NOMO-1 treated with dmso at 0.1 percent for 144 hours (cell line): ENCODE measurements around the gene RND2.

Source experiments
- DNase-seq: peaks from one replicate; lab custom pipeline; 2025; ENCODE audit not compliant: unreplicated experiment; lab: John Stamatoyannopoulos, UW

RND2 gene

DNA sequence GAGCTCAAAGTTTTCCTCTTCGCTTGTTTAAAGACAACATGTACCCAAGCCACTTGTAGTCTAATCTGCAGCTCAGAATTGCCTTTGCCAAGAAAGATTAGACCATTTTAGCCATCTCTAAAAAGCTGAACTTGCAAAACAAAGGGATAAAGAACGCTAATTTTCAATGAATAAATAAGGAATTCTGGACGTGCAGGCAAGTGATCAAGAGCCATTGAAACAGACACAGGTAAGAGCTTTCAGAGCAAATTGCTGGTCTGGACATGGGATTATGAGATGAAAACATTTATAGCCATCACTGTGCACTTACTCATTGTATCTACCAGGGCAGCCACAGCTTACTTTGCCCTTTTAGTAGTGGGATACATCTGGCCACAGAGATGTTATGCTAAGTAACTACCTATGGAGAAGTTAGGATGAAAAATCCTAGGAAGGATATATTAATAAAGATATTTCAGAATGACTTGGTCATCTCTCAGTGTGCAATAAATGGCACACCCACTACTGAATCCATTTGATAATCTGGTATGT lies 44.4 kb downstream of the RND2 start:
- DNase-seq, result no peak

DNA sequence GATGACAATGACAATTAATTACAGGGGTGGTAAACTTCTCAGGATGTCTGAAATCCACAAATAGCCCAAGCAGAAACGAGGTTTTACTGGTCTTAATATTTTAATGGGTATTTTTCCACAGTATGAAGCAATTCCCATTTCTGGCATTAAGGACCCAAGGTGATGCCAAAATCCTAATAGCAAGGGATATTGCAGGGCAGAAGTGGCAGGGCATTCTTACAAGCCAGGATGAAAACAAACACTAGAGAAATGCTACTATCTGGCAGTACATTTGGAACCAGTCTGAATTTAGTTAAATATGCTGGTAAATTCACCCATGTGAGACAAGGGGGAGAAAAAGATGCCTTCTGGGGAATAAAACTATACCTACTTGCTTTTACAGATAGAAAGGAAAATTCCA lies 45.2 kb downstream of the RND2 start:
- no peak for DNase-seq

DNA sequence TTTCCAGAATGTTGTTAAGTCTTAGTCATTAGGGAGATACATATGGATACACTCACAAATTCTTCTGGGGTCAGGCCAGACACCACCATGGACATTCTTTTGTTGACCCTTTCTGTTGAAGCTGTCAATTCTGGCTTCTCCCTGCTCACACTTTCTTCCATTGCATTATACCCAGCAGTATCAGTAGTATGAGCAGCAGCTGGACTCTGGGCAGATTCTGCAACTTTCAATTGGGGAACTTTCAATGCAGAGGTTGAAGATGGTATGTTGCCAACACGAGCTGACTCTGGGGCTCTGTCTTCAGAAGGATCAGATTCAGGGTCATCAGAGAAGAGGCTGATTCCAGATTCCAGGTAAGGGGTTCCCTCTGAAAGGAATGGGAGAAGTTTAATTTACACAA lies 45.8 kb downstream of the RND2 start:
- no peak for DNase-seq

DNA sequence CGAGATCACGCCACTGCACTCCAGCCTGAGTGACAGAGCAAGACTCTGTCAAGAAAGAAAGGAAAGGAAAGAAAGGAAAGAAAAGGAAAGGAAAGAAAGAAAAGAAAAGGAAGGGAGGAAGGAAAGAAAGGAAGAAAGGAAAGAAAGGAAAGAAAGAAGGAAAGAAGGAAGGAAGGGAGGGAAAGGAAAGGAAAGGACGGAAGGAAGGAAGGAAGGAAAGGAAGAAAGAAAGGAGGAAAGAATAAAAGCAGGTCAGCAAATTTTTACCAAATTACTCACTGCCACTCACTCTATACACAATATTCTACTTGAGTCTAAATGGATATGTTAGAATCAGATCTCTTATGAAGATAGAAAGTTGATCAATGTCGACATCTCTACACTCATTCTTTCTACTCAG lies 49.8 kb downstream of the RND2 start:
- DNase-seq, result no peak

DNA sequence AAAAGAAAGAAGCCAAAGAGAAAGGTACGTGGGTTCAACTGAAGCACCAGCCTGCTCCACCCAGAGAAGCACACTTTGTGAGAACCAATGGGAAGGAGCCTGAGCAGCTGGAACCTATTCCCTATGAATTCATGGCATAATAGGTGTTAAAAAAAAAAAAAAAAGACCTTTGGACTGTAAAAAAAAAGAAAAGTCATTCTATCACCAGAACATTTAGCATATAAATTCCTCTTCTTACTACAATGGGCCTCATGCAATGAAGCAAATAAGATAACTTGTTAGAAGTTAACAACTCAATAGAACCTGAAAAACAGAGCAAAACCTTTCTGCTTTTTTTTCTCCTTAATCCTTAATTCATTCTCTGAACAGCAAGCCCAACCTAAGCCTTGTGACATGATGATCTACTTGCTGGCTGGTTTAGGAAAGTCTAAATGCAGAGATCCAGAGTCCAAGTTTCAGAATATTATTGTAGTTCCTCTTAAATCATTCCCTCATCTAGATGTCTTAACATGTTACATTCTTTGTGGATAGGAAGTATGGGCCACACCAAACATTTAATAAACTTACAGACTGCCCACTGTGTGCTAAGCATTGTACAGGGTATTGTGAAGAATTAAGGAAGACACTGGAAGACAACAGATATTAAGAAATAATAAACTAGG lies 54.7 kb downstream of the RND2 start:
- DNase-seq, result no peak
